ENCODE data around the gene DOCK1. TPM values are rescaled to one million over a fixed set of nuclear protein-coding genes. Genes with fewer than 3 reads are reported as not detected.
"Not testable (repeated sequence)": the region's sequence is repeated elsewhere in the genome, so short reads cannot be mapped to it uniquely, and the experiment has no call there.

DOCK1 gene
- total RNA-seq, 2 donors from 2014 or later, result 1.1 TPM

DNA sequence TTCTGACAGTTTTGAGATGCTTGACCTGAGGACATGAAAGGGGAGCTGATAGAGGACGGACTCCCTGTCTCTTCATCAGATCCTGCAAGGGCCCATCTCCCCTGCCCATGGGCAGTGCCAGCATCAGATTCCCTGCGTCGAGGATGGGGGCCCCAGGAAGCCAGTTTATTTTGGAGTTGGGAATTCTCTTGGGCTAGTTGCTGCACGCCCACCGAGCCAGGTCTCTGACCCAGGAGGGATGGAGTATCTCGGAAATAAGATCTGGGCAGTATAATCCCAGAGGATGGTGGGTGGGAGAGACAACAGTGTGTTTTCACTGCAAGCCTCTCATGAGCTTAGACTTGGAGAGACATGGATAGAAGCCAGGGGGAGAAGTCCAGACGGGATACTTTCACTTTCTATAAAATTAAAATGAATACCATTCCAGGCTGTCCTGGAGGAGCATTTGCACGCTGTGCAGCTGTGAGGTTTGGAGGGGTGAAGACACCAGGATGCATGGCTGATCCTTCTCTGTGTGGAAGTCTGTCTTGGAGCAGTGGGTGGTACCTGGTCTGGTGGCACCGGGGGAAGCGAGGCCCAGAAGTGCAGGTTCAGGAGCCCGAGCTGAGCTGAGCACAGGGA lies 25.8 kb downstream of the DOCK1 start:
- H3K27ac Mint-ChIP-seq, result no peak overlapping the region
- no peaks in the 10 kb centered on the region for H3K36me3 Mint-ChIP-seq
- DNase-seq (ENCODE audit: low spot score in 2 of 2), result no peak
- peaks cover 0 to 3% of the 10 kb centered on the region in 2 donors for H3K9me3 Mint-ChIP-seq
- ATAC-seq, result no peak

DNA sequence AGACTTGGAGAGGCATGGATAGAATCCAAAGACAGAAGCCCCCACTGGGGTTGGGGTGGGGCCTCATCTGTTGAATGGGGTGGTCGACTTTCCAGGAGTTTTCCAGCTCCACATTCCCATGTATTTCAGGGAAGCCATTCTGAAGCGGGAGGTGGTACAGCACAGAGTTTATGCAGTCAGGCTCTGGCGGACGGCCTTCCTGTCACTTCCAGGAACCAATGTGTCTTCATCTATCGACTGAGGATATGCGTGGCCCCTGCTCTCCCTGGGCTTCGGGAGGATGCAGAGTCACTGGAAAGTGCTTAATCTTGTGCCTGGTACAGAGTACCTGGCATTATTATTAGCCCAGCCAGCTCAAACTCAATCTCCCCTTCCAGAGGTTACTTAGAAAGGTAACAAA lies 26.3 kb downstream of the DOCK1 start:
- DNase-seq (ENCODE audit: low spot score in 2 of 2) (no peak), ATAC-seq (no peak)
- H3K9me3 Mint-ChIP-seq, result peaks cover 0 to 3% of the 10 kb centered on the region in 2 donors
- no peak overlapping the region for H3K27ac Mint-ChIP-seq
- H3K36me3 Mint-ChIP-seq, result no peaks in the 10 kb centered on the region

DNA sequence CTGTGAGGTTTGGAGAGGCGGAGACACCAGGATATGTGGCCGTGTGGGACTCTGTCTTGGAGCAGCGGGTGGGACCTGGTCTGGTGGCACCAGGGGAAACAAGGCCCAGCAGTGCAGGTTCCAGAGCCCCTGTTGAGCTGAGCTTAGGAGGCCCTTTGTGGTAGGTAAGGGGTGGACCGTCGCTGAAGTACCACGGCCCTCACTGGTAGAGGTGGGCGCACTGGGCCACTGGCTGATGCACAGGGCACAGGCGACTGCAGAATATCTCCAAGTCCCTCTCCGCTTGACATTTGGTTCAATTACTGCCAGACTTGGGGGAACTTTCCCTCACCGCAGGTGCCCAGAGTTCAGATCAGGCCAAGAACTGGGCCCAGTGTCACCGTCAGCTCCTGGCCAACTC lies 27.3 kb downstream of the DOCK1 start:
- no peak for ATAC-seq
- H3K36me3 Mint-ChIP-seq, result no peaks in the 10 kb centered on the region

DNA sequence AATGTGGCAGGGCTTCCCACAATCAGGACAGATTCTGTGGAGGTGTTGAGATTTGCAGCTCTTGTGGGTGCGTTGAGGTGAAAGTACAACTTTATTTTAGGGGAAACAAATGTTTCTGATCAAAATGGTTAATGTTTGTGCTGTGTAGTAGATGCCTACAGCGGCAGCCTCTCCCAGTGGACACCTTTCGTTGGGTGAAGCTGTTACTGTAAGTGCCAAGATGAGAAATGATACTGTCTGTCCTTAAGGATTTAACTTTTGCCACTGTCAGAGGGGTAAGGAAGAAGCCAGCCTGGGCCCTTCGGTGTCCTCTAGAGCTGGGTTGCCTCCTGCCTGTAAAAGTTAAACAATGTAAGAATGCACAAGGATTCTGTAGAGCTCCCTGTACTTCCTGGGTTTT lies 27.9 kb downstream of the DOCK1 start:
- H3K27ac Mint-ChIP-seq, result no peak overlapping the region
- H3K36me3 Mint-ChIP-seq, result no peaks in the 10 kb centered on the region
- ATAC-seq (no peak), DNase-seq (ENCODE audit: low spot score in 2 of 2) (no peak)
- peaks cover 0 to 7% of the 10 kb centered on the region in 2 donors for H3K9me3 Mint-ChIP-seq

More for the DNA sequence above, 27.3 kb downstream of the DOCK1 start:
- Mint-ChIP-seq H3K9me3 (peaks cover 0 to 4% of the 10 kb centered on the region in 2 donors), H3K27ac (no peak overlapping the region)
- no peak for DNase-seq (ENCODE audit: low spot score in 2 of 2)

DNA sequence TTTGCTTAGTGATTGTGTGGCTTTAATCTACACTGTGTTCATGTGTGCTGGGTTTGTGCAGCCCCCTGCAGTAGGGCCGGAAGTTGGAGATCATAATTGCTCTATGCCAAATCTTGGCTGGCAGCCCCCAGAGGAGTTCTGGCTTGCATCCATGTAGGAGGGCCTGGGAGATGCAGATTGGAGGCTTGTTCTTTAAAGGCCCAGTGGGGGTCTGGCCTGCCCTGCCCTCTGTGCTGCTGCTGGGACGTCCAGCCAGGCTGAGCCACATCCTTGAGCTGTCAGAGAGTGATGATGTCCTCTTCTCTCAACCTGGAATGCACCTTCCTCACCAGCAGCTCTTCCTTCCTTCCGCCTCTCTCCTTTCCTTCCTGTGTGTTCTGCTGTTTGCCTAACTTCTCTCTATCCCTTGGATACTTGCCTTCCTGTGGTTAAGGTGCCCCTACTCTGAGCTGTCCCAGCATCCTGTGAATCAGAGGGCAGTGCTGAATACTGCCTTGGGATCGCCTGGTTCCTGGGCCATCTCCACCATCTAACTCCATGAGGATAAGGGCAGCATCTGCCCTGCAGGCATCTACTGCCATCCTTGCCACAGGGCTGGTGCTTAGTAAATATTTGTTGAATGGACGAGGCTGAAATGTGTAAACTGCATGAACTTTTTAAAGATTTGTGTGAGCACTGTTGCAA lies 30.2 kb downstream of the DOCK1 start:
- no peak for ATAC-seq
- Mint-ChIP-seq H3K27ac (no peak overlapping the region), H3K9me3 (peaks cover 0 to 11% of the 10 kb centered on the region in 2 donors)

DNA sequence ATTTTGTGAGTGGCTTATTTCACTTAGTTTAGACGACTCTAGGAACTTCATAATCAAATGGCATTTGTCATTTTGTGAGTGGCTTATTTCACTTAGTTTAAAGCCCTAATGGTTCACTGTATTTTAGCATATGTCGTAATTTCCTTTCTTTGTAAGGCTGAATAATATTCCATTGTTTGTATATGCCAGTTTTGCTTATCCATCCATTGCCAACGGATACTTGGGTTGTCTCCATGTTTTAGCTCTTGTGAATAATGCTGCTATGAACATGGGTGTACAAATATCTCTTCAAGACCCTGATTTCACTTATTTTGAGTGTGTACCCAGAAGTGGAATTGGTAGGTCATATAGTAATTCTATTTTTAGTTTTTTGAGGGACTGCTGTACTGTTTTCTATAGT lies 31.8 kb downstream of the DOCK1 start:
- Mint-ChIP-seq H3K27ac (no peak overlapping the region), H3K36me3 (no peaks in the 10 kb centered on the region), H3K9me3 (peaks cover 0 to 11% of the 10 kb centered on the region in 2 donors)
- DNase-seq (ENCODE audit: low spot score in 2 of 2) (no peak), ATAC-seq (no peak)

More for the DNA sequence above, 30.2 kb downstream of the DOCK1 start:
- no peaks in the 10 kb centered on the region for H3K36me3 Mint-ChIP-seq
- DNase-seq (ENCODE audit: low spot score in 2 of 2), result no peak

DNA sequence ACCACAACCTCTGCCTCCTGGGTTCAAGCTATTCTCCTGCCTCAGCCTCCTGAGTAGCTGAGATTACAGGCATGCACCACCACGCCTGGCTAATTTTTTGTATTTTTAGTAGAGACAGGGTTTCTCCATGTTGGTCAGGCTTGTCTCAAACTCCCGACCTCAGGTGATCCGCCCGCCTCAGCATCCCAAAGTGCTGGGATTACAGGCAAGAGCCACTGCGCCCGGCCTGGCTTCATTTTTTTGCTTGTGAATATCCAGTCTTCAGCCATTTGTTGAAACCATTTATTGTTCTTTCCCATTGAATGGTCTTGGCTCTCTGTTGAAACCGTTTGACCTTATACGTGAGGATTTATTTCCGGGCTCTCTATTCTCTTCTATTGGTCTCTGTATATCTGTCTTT lies 32.9 kb downstream of the DOCK1 start:
- not testable (repeated sequence) for H3K36me3 Mint-ChIP-seq; DNase-seq (ENCODE audit: low spot score in 2 of 2); H3K27ac Mint-ChIP-seq; ATAC-seq
- H3K9me3 Mint-ChIP-seq, result peaks cover 0 to 11% of the 10 kb centered on the region in 2 donors

DNA sequence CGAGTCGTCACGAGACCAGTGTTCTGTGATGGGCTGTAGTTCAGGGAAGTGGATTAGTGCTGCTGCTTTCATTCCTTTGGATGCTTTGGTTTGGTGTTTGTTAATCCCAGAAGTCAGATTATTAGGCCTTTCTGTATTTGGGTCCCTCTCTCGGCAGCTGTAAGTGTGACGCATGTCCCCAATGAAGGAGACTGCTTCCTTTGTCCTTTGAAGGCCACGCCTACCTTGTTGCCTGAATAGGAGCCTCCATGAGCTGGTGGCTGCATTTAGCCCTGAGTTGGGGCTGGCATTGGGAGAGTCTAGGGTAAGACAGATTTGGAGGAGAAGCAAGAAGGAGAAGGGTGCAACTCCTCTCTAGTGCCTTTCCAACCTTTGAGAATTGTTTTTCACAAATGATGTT lies 34.5 kb downstream of the DOCK1 start:
- DNase-seq (ENCODE audit: low spot score in 2 of 2), result no peak
- peaks cover 6 to 11% of the 10 kb centered on the region in 2 donors for H3K9me3 Mint-ChIP-seq
- ATAC-seq, result no peak
- H3K36me3 Mint-ChIP-seq, result no peaks in the 10 kb centered on the region
- no peak overlapping the region for H3K27ac Mint-ChIP-seq

DNA sequence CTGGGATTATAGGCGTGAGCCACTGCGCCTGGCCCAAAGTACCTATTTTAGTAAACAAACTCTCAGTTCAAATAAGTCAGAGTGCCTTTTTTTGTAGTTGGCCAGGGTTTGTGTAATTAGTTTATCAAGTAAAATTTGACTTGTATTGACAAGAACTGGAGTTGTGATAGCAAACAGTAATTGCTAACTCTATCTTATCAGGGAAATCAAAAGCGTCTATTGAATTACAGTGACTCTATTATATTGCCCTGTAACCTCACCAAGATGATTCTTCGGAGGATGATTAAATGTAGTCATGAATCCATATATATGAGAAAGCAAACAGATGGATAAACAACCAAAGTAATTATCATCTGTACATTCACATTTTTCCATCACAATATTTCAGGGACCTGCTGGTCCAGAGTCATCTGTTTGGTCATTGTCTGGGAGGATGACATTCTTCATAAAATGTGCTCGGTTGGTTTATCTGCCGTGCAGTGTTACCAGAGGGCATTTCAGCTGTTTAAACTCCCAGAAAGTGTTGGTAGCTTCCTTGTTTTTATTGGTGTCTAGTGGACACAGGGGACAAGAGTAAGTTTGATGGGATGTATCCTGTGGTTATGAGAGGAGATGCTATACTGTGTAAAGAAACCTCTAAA lies 35.6 kb downstream of the DOCK1 start:
- Mint-ChIP-seq H3K36me3 (no peaks in the 10 kb centered on the region), H3K9me3 (peaks cover 6 to 8% of the 10 kb centered on the region in 2 donors), H3K27ac (no peak overlapping the region)
- no peak for ATAC-seq
- no peak for DNase-seq (ENCODE audit: low spot score in 2 of 2)

DNA sequence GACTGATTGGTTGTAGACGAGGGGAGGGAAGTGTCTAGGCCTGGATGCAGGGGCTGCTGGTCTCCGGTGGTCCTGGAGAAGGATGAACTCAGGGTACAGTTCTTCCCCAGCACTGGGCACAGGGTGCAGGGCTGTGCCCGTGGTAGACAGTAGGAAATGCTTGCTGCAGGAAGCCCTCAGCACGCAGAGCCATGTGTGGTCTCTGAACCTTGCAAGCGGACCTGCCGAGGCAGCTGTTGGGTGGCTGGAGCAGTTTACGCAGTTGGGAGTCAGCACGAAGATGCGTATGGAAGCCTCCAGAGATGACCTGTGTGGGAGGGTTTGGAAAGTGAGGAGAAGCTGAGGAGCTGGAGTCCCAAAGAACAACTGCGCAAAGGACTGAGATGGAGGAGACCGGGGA lies 39.0 kb downstream of the DOCK1 start:
- Mint-ChIP-seq H3K9me3 (peaks cover 0 to 6% of the 10 kb centered on the region in 2 donors), H3K36me3 (no peaks in the 10 kb centered on the region), H3K27ac (no peak overlapping the region)
- DNase-seq (ENCODE audit: low spot score in 2 of 2) (no peak), ATAC-seq (no peak)

DNA sequence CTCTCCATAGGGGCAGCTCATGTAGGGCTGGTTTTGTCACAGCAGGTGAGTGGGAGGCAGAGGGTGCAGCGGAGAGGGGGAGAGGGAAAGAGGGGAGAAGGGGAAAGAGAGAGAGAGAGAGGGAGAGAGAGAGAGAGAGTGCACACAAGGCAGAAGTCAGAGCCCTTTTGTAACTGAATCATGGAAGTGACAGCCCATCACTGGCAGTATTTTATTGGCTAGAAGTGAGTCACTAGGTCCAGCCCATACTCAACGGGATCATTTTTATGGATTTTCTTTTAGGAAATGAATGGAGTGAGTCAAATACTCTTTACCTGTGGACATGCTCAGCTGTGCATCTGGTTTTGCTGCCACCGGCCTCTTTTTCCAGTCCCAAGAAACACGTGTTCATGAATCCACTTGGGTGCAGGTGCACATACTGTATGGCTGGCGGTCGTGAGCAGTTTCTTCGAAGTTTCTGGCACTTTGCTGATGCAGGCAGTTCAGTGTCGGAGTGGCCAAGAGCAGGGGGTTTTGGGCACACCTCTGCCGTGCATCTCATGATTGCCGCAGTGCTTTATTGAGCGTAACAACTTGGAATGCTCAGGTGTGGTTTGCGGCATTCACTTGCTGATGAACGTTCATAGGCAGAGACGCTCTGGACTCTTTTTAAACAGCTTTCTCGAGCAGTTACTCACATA lies 40.3 kb downstream of the DOCK1 start:
- no peak for ATAC-seq
- H3K36me3 Mint-ChIP-seq, result no peaks in the 10 kb centered on the region
- H3K27ac Mint-ChIP-seq, result no peak overlapping the region
- peaks cover 0 to 6% of the 10 kb centered on the region in 2 donors for H3K9me3 Mint-ChIP-seq
- DNase-seq (ENCODE audit: low spot score in 2 of 2), result no peak

DNA sequence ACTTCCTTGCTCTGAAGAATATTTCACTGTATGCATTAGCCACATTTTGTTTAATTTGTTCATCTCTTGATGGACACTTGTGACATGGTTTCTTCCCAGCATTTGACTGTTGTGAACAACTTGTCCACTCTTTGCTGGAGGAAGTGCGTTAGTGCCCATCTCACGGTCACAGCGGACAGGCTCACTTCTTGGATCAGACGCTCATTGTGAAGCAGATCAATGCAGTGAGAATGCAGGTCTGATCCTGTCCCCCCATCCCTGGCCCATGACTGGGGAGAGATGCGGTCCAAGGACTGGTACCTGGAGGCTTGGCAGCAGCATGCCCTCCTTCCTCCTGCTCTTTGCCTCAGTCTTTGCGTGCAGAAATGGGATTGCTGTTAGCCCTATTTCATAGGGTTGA lies 41.5 kb downstream of the DOCK1 start:
- Mint-ChIP-seq H3K9me3 (peaks cover 0 to 6% of the 10 kb centered on the region in 2 donors), H3K27ac (no peak overlapping the region), H3K36me3 (no peaks in the 10 kb centered on the region)
- DNase-seq (ENCODE audit: low spot score in 2 of 2) (no peak), ATAC-seq (no peak)

DNA sequence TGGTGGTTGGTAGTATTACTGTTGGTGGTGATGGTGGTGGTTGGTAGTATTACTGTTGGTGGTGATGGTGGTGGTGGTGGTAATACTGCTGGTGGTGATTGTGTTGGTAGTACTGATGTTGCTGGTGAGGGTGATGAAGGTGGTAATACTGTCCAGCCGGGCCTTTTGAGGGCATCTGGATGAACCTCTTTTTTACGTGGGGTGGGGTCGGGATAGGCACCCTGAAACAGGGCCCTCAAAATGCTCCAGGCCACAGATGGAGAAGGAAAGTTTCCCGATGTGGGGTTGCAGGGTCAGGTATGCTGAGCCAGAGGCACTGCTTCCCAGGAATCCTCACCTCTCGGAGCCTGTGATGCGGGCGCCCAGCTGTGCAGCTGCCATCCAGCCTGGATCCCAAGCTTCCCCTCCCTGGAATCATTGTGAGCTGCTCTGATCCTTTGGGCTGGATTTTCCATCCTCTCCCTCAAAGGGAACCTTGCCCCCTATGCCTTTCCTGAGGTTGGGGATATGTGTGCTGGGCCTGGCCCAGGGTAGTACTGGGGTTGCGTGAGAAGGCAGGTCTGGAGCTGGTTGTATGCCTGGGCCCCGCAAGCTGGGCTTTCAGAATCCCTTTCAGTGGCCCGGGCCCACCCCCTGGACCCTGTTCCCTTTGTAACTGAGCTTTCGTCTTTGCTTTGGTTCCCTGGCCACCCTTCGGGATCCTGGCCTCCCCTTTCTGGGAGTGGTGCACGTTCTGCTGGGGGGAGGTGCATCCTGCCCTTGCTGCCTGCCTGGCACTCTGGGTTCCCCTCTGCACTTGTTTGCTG lies 43.3 kb downstream of the DOCK1 start:
- H3K27ac Mint-ChIP-seq, result no peak overlapping the region
- no peaks in the 10 kb centered on the region for H3K36me3 Mint-ChIP-seq
- ATAC-seq (no peak), DNase-seq (ENCODE audit: low spot score in 2 of 2) (no peak)
- peaks cover 0 to 3% of the 10 kb centered on the region in 2 donors for H3K9me3 Mint-ChIP-seq

DNA sequence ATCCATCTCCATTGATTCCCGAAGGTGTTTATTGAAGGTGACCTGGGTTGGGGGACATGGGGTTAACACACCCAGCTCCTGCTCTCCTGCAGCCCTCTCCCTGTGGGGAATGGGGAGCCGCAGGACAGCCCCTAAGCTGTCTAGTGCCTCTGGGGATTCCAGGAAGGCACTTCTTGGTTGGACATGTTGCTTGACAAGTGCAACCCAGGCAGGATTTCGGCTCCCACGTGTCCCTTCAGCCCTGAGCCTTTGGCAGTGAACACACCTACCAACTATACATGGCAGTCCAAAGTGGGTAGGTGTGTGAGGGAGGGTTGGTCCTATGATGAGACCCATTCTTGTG lies 43.9 kb downstream of the DOCK1 start:
- Mint-ChIP-seq H3K9me3 (no peaks in the 10 kb centered on the region), H3K27ac (no peak overlapping the region), H3K36me3 (no peaks in the 10 kb centered on the region)
- no peak for DNase-seq (ENCODE audit: low spot score in 2 of 2)
- no peak for ATAC-seq

DNA sequence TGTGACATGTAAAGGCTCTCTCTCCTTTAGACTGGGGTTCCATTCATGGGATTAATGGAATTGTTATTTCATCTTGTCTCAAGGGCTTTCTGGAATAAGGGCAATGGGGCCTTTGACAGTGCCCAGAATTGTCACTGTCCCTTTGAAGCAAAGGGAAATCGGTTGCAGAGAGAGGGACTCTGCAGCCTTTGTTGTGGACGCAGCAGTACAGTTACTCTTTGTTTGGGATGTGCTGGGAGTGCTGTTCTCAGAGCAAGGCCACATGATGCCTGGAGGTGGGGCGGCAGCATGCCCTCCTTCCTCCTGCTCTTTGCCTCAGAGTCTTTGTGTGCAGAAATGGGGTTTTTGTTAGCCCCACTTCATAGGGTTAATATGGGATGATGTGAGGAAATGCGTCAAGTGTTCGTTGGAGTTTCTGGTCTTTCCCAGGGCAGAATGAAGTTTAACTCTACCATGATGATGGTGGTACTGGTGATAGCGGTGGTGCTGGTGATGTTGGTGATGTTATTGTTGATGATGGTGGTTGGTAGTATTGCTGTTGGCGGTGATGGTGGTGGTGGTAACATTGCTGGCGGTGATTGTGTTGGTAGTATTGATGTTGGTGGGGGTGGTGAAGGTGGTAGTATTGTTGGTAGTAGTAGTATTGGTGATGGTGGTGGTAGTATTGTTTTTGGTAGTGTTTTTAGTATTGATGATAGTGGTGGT lies 45.3 kb downstream of the DOCK1 start:
- ATAC-seq (no peak), DNase-seq (ENCODE audit: low spot score in 2 of 2) (no peak)
- Mint-ChIP-seq H3K36me3 (no peaks in the 10 kb centered on the region), H3K9me3 (no peaks in the 10 kb centered on the region), H3K27ac (no peak overlapping the region)

DNA sequence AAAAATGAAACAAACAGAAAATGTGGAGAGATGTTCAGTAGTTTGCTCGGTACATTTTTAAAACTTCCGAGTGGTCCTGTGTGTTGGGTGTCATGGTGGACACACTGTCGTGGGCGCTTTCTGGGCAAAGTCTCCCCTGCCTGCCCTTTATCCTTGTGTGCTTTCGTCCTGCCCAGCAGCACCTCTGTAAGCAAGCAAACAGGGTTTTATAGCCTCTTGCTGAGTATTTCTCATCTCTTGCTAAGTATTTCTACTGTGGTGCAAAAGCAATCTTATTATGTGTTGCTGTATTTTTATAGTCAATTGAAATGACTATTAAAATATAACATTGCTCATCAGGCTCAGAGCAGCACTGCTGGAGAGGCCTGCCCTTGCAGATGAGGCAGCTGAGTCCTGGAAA lies 48.7 kb downstream of the DOCK1 start:
- Mint-ChIP-seq H3K36me3 (no peaks in the 10 kb centered on the region), H3K27ac (no peak overlapping the region), H3K9me3 (no peaks in the 10 kb centered on the region)
- DNase-seq (ENCODE audit: low spot score in 2 of 2), result no peak
- ATAC-seq, result no peak

Data from activated naive CD4-positive, alpha-beta T cell treated with anti-CD3 and anti-CD28 coated beads, Interleukin-2, amount 50 U/mL, for 72 hours (primary cell).